ENCODE data around the gene KIF3C. TPM values are rescaled to one million over a fixed set of nuclear protein-coding genes. Genes with fewer than 3 reads are reported as not detected.

The KIF3C gene
- total and polyA plus RNA-seq, 2 experiments from 2014 or later: 7.0 to 7.2 TPM

DNA sequence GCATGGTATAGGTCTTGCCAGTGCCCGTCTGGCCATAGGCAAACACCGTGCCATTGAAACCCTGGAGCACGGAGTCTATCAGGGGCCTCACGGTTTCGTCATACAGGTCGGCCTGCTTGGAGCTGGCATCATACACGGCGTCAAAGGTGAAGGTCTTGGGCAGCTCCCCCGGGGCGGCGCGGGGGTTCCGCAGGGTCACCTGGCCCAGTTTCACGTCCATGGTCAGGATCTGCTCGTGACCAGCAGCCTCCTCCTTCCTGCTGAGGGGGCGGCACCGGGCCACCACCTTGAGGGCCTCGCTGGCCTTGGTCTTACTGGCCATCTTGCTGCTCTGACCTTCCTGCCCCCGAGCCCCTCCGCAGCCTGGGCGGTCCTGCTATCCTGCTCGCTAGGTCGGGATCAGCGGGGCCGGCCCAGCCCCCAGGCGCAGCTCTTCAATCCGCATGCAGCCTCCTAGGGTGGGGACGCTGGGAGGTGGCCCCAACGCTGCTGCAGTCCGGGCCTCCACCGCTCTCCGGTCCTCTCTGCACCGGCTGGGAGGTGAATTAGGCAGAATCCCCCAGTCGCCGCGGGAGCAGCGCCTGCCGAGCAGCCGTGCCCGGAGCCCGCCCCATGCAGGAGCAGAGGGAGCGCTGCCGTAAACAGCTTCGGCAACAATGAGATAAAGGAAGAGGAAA lies 563 bp downstream of the KIF3C start:
- peak overlapping the region; percentile 78 for H3K9ac ChIP-seq
- peak; percentile 59 for DNase-seq
- H3K9me3 ChIP-seq (ENCODE audit: low read depth): no peaks in the 10 kb centered on the region
- no peaks in the 10 kb centered on the region for H3K9me2 ChIP-seq (ENCODE audit: insufficient read depth)
- in situ Hi-C loops (cut with MboI): no loop called here
- WGBS, 2 experiments (ENCODE audit: low coverage in 1 of 2, low lambda C conversion rate in 2 of 2, missing lambda C conversion rate in 2 of 2): 13 to 20% methylated on average over 37 to 43 of the region's 44 CpGs
- H3K4me2 ChIP-seq (ENCODE audit: unreplicated experiment): peak overlapping the region; percentile 75
- H3K79me2 ChIP-seq (ENCODE audit: insufficient read depth): peaks cover 38% of the 10 kb centered on the region
- no peak overlapping the region for H3K27ac ChIP-seq
- peaks cover 30% of the 10 kb centered on the region for H3K4me1 ChIP-seq (ENCODE audit: insufficient read depth)
- H3K27me3 ChIP-seq (replicated peaks; ENCODE audit: insufficient read depth): no peaks in the 10 kb centered on the region
- peak overlapping the region; percentile 93 for H2AFZ ChIP-seq
- H3K36me3 ChIP-seq (ENCODE audit: low read depth): no peaks in the 10 kb centered on the region
- H4K20me1 ChIP-seq (ENCODE audit: insufficient read depth): no peaks in the 10 kb centered on the region
- TF ChIP-seq EZH2 (IDR thresholded peaks at IDR 0.05; ENCODE audit: insufficient read depth, poor library complexity, severe bottlenecking) (no peak), EZH2phosphoT487 (IDR thresholded peaks at IDR 0.05; ENCODE audit: insufficient read depth, low read depth) (no peak)
- peak overlapping the region; percentile 96 for H3K4me3 ChIP-seq
- peaks cover 8% of the 10 kb centered on the region; the same call in 1 of the 2 replicates for H3F3A ChIP-seq (ENCODE audit: insufficient read depth)

DNA sequence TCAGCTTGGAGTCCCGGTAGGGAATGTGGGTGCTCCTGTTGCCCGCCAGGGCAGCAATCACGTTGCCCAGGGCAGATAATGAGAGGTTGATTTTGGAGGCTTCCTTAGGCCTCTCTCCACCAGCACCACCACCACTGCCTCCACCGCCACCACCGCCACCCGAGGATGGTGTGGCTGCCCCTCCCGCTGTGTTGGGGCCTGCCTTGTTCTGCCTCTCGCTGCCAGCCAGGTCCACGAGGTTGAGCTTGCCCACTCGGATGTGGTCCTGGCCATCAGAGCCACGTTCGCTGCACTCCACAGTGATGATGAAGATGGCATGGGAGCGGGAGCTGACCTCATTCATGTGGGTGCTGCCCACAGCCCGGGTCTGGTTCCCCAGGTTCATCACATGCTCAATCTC lies 1.3 kb downstream of the KIF3C start:
- H3K27ac ChIP-seq: no peak overlapping the region
- no peak for DNase-seq
- peaks cover 8% of the 10 kb centered on the region; the same call in 1 of the 2 replicates for H3F3A ChIP-seq (ENCODE audit: insufficient read depth)
- peaks cover 30% of the 10 kb centered on the region for H3K4me1 ChIP-seq (ENCODE audit: insufficient read depth)
- no peak overlapping the region for H3K4me3 ChIP-seq
- H3K27me3 ChIP-seq (replicated peaks; ENCODE audit: insufficient read depth): no peaks in the 10 kb centered on the region
- H3K9me2 ChIP-seq (ENCODE audit: insufficient read depth): no peaks in the 10 kb centered on the region
- TF ChIP-seq EZH2phosphoT487 (IDR thresholded peaks at IDR 0.05; ENCODE audit: insufficient read depth, low read depth) (no peak), EZH2 (IDR thresholded peaks at IDR 0.05; ENCODE audit: insufficient read depth, poor library complexity, severe bottlenecking) (no peak)
- no peaks in the 10 kb centered on the region for H3K9me3 ChIP-seq (ENCODE audit: low read depth)
- H4K20me1 ChIP-seq (ENCODE audit: insufficient read depth): no peaks in the 10 kb centered on the region
- no peak overlapping the region for H3K4me2 ChIP-seq (ENCODE audit: unreplicated experiment)
- peaks cover 46% of the 10 kb centered on the region for H3K79me2 ChIP-seq (ENCODE audit: insufficient read depth)
- 96 to 97% methylated on average over 12 to 14 of the region's 14 CpGs for WGBS, 2 experiments (ENCODE audit: low coverage in 1 of 2, low lambda C conversion rate in 2 of 2, missing lambda C conversion rate in 2 of 2)
- H3K9ac ChIP-seq: no peak overlapping the region
- H2AFZ ChIP-seq: no peak overlapping the region
- in situ Hi-C loops (cut with MboI): no loop called here
- H3K36me3 ChIP-seq (ENCODE audit: low read depth): no peaks in the 10 kb centered on the region; the same call in 1 of the 2 replicates

DNA sequence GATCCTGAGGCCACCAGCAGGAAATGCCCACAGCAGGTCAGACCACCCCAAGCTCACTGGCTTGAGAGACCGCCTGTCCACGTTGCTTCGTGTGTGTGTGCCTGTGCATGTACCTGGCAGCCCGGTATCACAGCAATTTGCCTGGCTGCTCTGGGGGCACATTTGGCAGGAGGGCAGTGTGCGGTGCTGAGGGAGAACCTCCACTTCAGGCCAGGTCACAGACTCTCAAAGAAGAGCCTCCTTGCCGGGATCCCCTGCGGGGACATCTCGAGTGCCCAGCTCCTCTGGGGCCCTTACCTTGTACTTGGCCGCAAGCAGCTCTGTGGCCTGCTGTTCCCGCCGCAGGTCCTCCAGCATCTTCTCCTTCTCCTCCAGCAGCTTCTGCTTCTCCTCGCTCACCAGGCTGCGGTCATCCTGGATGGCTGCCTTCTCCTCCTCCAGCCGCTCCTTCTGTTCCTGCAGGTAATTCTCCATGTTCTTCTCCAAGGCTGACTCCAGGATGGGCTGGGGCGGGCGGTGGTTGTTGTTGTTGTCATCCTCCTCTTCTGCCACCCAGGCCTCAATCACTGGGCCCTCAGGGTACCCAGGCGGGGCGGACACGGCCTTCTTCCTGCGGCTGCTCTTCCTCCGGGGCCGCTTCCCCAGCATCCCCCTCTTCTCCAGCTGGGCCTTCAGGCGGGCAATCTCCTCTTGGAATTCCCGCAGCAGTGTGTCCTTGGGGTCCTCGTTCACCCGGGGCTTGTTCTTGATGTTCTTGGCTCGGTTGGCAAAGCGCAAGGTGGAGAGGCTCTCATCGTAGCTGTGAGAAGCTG lies 2.0 kb downstream of the KIF3C start:
- no peak overlapping the region for H3K9ac ChIP-seq
- H3F3A ChIP-seq (ENCODE audit: insufficient read depth): peaks cover 8% of the 10 kb centered on the region; the same call in 1 of the 2 replicates
- H3K9me2 ChIP-seq (ENCODE audit: insufficient read depth): no peaks in the 10 kb centered on the region
- no peak for DNase-seq
- H4K20me1 ChIP-seq (ENCODE audit: insufficient read depth): no peaks in the 10 kb centered on the region
- peaks cover 51% of the 10 kb centered on the region for H3K79me2 ChIP-seq (ENCODE audit: insufficient read depth)
- no peaks in the 10 kb centered on the region; the same call in 1 of the 2 replicates for H3K36me3 ChIP-seq (ENCODE audit: low read depth)
- WGBS, 2 experiments (ENCODE audit: low coverage in 1 of 2, low lambda C conversion rate in 2 of 2, missing lambda C conversion rate in 2 of 2): 94 to 95% methylated on average over 27 to 29 of the region's 29 CpGs
- no peak for TF ChIP-seq EZH2 (IDR thresholded peaks at IDR 0.05; ENCODE audit: insufficient read depth, poor library complexity, severe bottlenecking)
- TF ChIP-seq EZH2phosphoT487 (IDR thresholded peaks at IDR 0.05; ENCODE audit: insufficient read depth, low read depth): no peak
- no peak overlapping the region for H3K4me3 ChIP-seq
- H3K9me3 ChIP-seq (ENCODE audit: low read depth): no peaks in the 10 kb centered on the region
- no peaks in the 10 kb centered on the region for H3K27me3 ChIP-seq (replicated peaks; ENCODE audit: insufficient read depth)
- in situ Hi-C loops (cut with MboI): no loop called here
- H3K27ac ChIP-seq: no peak overlapping the region
- no peak overlapping the region for H3K4me2 ChIP-seq (ENCODE audit: unreplicated experiment)
- peaks cover 30% of the 10 kb centered on the region for H3K4me1 ChIP-seq (ENCODE audit: insufficient read depth)
- no peak overlapping the region for H2AFZ ChIP-seq

DNA sequence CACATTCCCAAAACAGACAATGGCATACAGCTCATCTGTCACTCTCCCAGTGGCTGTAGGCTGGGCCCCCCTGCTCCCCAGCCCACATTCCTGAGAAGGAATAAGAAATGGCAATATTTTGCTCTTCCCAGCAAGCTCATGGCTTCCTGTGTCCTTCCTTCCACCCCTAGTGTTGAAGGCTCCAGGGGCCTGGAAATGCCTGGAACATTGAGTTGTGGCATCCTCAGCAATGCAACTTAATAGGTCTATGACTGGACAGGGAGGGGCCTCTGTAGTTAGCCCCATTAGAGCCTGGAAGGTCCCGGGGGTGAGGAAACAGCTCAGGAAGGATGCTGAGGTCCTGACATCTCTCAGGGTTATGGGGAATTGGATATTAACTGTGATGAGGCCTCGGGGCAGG lies 3.3 kb downstream of the KIF3C start:
- WGBS, 2 experiments (ENCODE audit: low coverage in 1 of 2, low lambda C conversion rate in 2 of 2, missing lambda C conversion rate in 2 of 2): 58 to 69% methylated on average over 2 of the region's 2 CpGs
- peaks cover 56% of the 10 kb centered on the region for H3K79me2 ChIP-seq (ENCODE audit: insufficient read depth)
- H3K36me3 ChIP-seq (ENCODE audit: low read depth): no peaks in the 10 kb centered on the region; the same call in 1 of the 2 replicates
- no peak overlapping the region for H2AFZ ChIP-seq
- no peaks in the 10 kb centered on the region for H3K9me2 ChIP-seq (ENCODE audit: insufficient read depth)
- no peak overlapping the region for H3K9ac ChIP-seq
- H3K4me3 ChIP-seq: no peak overlapping the region
- no peak overlapping the region for H3K27ac ChIP-seq
- TF ChIP-seq EZH2 (IDR thresholded peaks at IDR 0.05; ENCODE audit: insufficient read depth, poor library complexity, severe bottlenecking): no peak
- no peaks in the 10 kb centered on the region for H3K9me3 ChIP-seq (ENCODE audit: low read depth)
- no peaks in the 10 kb centered on the region for H4K20me1 ChIP-seq (ENCODE audit: insufficient read depth)
- H3F3A ChIP-seq (ENCODE audit: insufficient read depth): peaks cover 8% of the 10 kb centered on the region; the same call in 1 of the 2 replicates
- peaks cover 30% of the 10 kb centered on the region for H3K4me1 ChIP-seq (ENCODE audit: insufficient read depth)
- peak overlapping the region; percentile 4 for H3K4me2 ChIP-seq (ENCODE audit: unreplicated experiment)
- peak; percentile 44 for DNase-seq
- in situ Hi-C loops (cut with MboI): no loop called here
- no peaks in the 10 kb centered on the region for H3K27me3 ChIP-seq (replicated peaks; ENCODE audit: insufficient read depth)

All from GM23248 (cell line).